HG03571 (cell line): Measurements from ENCODE around the gene SCG5.
"Not testable (repeated sequence)": the region's sequence is repeated elsewhere in the genome, so short reads cannot be mapped to it uniquely, and the experiment has no call there.

Experiments used
- ATAC-seq: cut with Tn5 transposase; IDR thresholded peaks from one replicate; pipeline ENCODE4 v1.9.1; 2021; ENCODE audit not compliant: unreplicated experiment

SCG5 gene

DNA sequence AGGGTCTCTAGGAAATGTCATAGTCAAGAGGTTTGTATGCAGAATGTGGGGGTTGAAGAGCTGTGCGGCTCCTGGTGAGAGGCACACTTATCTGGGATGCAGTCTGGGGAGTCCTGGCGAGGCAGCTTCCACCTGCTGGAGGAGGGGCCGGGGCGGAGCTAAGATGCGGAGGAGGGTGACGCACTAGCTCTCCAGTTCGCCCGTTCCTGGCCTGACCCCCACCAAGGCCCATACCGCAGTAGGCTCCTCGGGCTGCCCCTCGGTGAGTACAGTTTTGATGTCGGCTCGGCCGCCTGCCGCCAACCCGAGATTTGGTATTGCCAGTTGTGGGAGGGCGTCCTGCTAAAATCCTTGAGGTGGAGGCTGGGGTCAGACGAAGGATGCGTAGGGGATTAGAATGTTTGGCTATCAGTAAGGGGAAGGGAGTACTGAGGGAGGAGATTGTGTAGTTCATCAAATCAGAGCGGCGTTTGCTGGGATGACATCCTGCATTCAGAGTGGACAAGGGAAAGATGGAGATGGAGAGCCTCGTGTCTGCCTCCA, at the start of gene SCG5:
SCG5 (plus strand) TSS at position 194 of the 543 bp plus-strand sequence. CDS start 1,883 bp downstream, outside the sequence.
- no peak for ATAC-seq

- not testable (repeated sequence) for ATAC-seq
Observed at GRCh38 chr15:32593151-32593550, 48.4 kb upstream of the SCG5 start, which contains the start of gene GOLGA8N. Gene GOLGA8N, plus strand, starts transcription at chr15:32593456.

GRCh38 chr15:32609518-32609917, 32.0 kb upstream of the SCG5 start:
- not testable (repeated sequence) for ATAC-seq

DNA sequence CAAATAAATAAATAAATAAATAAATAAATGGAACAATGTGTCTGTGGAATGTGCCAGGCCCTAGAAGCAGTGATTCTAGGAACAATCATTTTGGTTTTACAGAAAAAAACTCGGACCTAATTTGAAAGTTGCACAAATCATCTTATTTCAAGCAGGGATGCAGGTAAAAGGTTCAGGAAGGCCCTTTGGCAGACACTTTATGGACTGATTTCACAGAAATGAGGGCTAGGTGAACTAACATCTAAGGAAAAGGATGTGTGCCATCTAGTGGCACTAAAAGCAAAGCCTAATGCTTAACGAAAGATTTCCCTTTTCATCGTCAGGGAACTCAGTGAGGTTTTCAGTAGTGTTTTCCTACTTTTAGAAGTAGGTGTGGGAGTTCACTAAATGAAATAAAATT, 30.8 kb upstream of the SCG5 start:
- not testable (repeated sequence) for ATAC-seq

- peak; percentile 29 for ATAC-seq
Observed at GRCh38 chr15:32614712-32615050, 26.8 kb upstream of the SCG5 start.

- ATAC-seq = peak; percentile 66
Observed at GRCh38 chr15:32615051-32615870, 26.2 kb upstream of the SCG5 start, which contains the start of gene ARHGAP11A. Gene ARHGAP11A, plus strand, starts transcription at chr15:32615504. Its CDS starts 708 bp downstream, at chr15:32616212.

DNA sequence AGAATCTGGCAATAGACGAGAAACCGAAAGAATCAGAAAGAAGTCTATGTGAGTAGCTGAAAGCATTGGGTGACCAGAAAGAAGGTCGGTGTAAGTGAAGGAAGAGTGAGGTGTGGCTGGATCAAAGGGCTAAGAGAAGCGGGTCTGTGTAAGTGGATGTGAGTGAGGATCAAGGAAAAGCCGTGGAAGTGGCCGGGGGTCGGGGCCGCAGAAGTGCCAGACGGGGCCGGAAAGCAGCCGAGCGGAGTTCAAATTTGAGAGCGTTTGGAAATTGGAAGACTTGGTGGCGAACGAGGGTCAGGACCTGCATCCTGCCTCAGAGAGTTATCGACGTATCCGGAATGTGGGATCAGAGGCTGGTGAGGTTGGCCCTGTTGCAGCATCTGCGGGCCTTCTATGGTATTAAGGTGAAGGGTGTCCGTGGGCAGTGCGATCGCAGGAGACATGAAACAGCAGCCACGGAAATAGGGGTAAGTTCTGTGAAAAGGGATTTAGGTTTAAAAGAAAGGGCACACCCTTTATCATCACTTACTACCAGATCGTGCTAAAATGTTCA, 25.6 kb upstream of the SCG5 start:
- peak; percentile 15 for ATAC-seq

DNA sequence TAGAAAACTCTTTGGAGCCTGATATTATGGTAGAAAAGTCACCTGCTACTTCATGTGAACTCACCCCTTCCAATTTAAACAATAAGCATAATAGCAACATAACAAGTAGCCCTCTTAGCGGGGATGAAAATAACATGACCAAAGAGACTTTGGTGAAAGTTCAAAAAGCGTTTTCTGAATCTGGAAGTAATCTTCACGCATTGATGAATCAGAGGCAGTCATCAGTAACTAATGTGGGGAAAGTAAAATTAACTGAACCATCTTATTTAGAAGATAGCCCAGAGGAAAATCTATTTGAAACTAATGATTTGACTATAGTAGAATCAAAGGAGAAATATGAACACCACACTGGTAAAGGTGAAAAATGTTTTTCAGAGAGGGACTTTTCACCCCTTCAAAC, 5.1 kb upstream of the SCG5 start:
- ATAC-seq = no peak

DNA sequence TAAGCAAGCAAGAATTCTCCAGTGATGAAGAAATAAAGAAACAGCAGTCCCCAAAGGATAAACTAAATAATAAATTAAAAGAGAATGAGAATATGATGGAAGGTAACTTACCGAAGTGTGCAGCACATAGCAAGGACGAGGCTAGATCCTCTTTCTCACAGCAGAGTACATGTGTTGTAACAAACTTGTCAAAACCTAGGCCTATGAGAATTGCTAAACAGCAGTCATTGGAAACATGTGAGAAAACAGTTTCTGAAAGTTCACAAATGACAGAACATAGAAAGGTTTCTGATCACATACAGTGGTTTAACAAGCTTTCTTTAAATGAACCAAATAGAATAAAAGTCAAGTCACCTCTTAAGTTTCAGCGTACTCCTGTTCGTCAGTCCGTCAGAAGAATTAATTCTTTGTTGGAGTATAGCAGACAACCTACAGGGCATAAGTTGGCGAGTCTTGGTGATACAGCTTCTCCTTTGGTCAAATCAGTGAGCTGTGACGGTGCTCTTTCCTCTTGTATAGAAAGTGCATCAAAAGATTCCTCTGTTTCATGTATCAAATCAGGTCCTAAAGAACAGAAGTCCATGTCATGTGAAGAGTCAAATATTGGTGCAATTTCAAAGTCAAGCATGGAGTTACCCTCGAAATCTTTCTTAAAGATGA, 4.5 kb upstream of the SCG5 start:
- ATAC-seq = no peak

GRCh38 chr15:32637704-32638103, 3.8 kb upstream of the SCG5 start:
- ATAC-seq = no peak

DNA sequence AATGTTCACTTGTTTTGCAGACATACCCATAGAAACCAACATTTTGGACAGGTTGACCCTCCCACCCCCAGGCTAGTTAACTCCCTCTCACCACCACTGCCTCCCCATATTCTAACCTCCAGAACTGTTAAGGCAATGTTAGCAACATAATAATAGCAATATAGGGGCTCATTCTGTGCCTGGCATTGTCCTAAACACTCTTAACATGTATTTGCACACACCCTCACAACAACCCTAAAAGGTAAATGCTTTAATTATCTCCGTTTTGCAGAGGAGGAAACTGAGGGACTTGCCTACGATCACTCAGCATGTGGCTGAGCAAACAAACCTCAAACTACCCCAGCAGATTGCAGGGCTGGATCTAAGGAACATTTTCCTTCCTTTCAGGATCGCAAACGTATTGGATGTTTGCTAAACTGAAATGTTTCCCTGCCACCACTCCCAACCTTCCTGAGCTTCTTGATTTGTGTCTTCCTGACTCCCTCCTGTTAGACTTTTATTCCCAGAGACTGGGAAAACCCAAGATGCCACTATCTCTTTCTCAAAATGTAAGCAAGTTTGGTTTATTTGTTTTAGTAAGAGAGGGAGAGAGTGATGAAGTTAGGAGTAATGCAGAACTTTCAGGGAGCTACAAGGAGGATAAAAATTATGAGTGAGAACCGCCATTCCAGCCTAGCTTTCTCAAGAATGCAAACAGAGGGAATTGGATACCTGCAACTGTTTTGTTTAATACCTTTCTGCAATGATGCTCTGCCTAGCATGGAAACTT, 1.3 kb downstream of the SCG5 start:
- no peak for ATAC-seq

- no peak for ATAC-seq
Observed at GRCh38 chr15:32643907-32644445, 2.5 kb downstream of the SCG5 start.

GRCh38 chr15:32646291-32646690, 4.8 kb downstream of the SCG5 start:
- no peak for ATAC-seq

GRCh38 chr15:32649342-32649741, 7.8 kb downstream of the SCG5 start:
- ATAC-seq = no peak

DNA sequence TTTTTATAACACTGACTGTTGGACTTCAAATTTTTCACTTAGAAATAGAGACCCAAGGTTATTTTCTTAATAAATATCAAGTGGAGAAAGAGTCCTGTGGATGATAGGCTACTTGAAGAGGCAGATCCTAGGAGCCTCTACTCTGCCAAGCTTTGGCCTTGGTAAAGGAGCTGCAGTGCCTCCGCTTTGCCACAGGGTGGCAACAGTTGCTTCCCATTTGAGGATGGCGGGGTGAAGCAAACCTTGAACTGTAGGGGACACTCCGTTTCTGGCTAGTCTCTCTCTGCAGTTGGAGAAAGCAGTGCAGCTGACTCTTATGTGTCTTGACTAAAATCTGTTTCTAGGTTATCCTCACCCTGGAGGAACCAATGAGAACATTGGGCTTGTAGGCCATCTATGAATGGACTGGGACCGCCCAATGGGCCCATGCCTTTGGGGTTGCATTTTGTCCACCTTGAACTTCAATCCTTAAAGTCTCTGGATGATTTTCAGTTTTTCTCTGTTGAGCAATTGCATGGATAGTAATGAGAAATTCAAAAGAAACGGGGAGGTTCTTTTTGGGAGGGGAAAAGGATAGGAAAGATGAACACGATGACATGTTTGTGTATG, 9.8 kb downstream of the SCG5 start:
- peak; percentile 83 for ATAC-seq

GRCh38 chr15:32652178-32652577, 10.7 kb downstream of the SCG5 start:
- no peak for ATAC-seq

GRCh38 chr15:32656091-32656490, 14.6 kb downstream of the SCG5 start:
- no peak for ATAC-seq

DNA sequence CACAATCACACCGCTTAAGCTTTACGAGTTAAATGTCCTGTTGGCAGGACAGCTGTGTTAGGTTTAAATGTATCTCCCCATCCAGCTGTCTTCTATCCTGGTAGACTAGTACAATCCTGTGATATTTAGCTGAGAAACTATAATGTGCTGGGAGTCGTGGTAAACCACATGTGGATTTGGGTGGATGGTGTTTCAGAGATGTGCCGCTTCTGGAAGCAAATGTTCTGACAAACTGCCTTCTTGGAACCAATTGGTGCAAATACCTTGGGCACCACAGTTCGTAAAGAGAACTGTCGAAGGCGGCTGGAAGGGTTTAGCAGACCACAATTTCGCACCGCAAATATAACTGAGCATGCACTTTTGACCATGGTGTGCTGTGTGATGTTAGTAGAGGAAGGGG, 15.0 kb downstream of the SCG5 start:
- no peak for ATAC-seq

DNA sequence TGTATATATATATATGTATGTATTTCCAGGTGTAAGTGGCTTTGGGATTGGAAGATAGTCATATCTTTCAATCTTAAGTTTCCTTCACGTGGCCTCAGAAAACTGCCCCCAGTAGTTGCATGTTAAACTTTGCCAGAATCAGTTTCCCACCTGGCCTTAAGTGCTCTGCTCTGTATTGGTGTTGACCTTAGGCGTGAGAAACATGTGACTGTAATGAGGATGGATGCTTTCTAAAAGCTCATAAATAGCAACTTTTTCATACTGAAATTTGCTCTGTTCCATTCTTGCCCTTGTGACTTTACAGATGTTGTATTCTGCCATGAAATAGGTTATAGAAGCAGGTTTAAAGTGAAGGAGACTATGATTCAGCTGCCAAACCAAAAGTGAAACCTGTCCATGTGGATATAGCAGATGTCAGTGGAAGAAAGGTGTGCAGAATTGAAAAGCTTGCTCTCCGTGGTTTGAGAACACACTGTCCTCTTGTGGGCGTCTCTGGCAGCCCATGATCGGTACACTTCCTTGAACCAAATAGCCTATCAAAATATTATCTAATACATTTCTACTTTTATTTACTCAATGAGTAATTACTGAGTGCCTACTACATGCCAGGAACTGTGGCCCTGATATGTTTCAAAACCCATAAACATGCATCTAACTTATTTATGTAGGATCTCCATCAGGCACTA, 15.8 kb downstream of the SCG5 start:
- no peak for ATAC-seq

DNA sequence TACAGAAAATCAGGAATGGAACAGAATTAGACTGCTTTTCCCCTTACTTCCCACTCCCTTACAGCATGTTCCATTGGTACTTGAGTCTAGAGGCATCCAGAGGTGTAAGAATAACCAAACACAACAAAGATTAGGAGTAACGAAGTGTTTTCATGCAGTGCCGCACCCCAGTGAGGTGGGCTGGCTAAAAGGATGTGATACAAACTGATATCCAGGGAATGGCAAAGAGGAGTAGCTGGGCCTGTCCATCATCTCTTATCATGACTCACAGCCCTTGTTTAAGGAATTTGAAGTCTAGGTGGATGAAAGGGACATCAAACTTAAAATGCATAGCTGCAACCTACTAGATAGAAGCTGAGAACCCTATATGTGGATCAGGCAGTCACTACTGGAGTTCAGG, 16.4 kb downstream of the SCG5 start:
- ATAC-seq = no peak
